HCT116 (cell line): Measurements from ENCODE around the gene NFIC. TPM values are rescaled to one million over a fixed set of nuclear protein-coding genes. Genes with fewer than 3 reads are reported as not detected.

Source experiments
- ATAC-seq: fragments of 200-7000 bp; cut with Tn5 transposase; 2 replicates; pipeline ENCODE4 v1.9.1; 2020; ENCODE audit warnings: mild to moderate bottlenecking, moderate library complexity
- BruUV-seq: library from RNA; stranded (reverse); fragments of 400-500 nt; replicated peaks from 2 replicates; lab custom pipeline; 2021; lab: Mats Ljungman, UMichigan
- CTCF ChIA-PET: fragments of 300-600 bp; sonication (Branson Sonifier 250); formaldehyde crosslinking; loops from one replicate; lab custom pipeline; 2021; ENCODE audit warnings: antibody characterized with exemption; lab: Charles Lee
- POLR2A ChIA-PET: fragments of 300-600, 350-600 bp; sonication (Branson Sonifier 250); formaldehyde crosslinking; loops from one replicate; lab custom pipeline; 2021; ENCODE audit warnings: antibody characterized with exemption; lab: Charles Lee
- RAD21 ChIA-PET, 2 experiments: fragments of 300-600 bp; sonication (Branson Sonifier 250); formaldehyde crosslinking; loops; one replicate each; lab custom pipeline; 2023; ENCODE audit warnings: low total read pairs in 2 of 2; ENCODE audit not compliant: uncharacterized antibody in 2 of 2, unreplicated experiment in 2 of 2, low non-redundant PET in 1 of 2; lab: Charles Lee
- DNase-seq: peaks from one replicate; pipeline ENCODE4 v3.0.0-alpha.2; 2010; ENCODE audit warnings: low read depth, low spot score
- H2AFZ ChIP-seq: fragments of 200-600 bp; shearing (Covaris generic), sonication (generic); 2 replicates; pipeline ENCODE4 v1.6.1; 2017; ENCODE audit warnings: low read depth, mixed run types, mixed read lengths, antibody characterized with exemption, low read length; ENCODE audit not compliant: poor library complexity, severe bottlenecking
- H3K27ac ChIP-seq: 2 replicates; pipeline ENCODE4 v1.5.1; 2012; ENCODE audit warnings: low read depth, low read length
- H3K27me3 ChIP-seq: fragments of 200-600 bp; sonication (generic); 2 replicates; pipeline ENCODE4 v1.6.1; 2016; ENCODE audit warnings: mixed run types, low read length, mixed read lengths; ENCODE audit not compliant: insufficient read depth
- H3K36me3 ChIP-seq, 2 experiments: fragments of 200-500 bp in 1 of 2; fragments of 200-600 bp in 1 of 2; sonication (Bioruptor generic) in 1 of 2; sonication (generic) in 1 of 2; 2 replicates each; pipeline versions ENCODE4 v1.5.1 to v1.6.1; 2014 to 2016; ENCODE audit warnings: low read length in 2 of 2, inconsistent platforms in 1 of 2, mixed read lengths in 1 of 2, mixed run types in 1 of 2; ENCODE audit not compliant: insufficient read depth in 2 of 2, control insufficient read depth in 1 of 2
- H3K4me1 ChIP-seq, 2 experiments: fragments of 200-600 bp in 1 of 2; sonication (generic) in 1 of 2; 2 replicates each; pipeline versions ENCODE4 v1.5.1 to v1.6.1; 2012 to 2017; ENCODE audit warnings: low read length in 2 of 2, inconsistent platforms in 1 of 2, mild to moderate bottlenecking in 1 of 2, mixed read lengths in 1 of 2, mixed run types in 1 of 2, moderate library complexity in 1 of 2; ENCODE audit not compliant: insufficient read depth in 2 of 2, control insufficient read depth in 1 of 2
- H3K4me2 ChIP-seq: fragments of 200-600 bp; sonication (generic); 2 replicates; pipeline ENCODE4 v1.6.1; 2017; ENCODE audit warnings: mixed run types, low read length, mixed read lengths
- H3K4me3 ChIP-seq, 2 experiments: fragments of 200-600 bp in 1 of 2; sonication (generic) in 1 of 2; replicated peaks in 1 of 2; 2 replicates each; pipeline ENCODE4 v1.5.1; 2011 to 2016; ENCODE audit warnings: low read length in 2 of 2, control low read depth in 1 of 2, low read depth in 1 of 2, mild to moderate bottlenecking in 1 of 2, mixed read lengths in 1 of 2, mixed run types in 1 of 2
- H3K79me2 ChIP-seq: fragments of 200-600 bp; sonication (generic); 2 replicates; pipeline ENCODE4 v1.6.1; 2017; ENCODE audit warnings: mild to moderate bottlenecking, mixed run types, low read length, moderate library complexity, mixed read lengths; ENCODE audit not compliant: insufficient read depth
- H3K9ac ChIP-seq: fragments of 200-600 bp; sonication (generic); 2 replicates; pipeline ENCODE4 v1.6.1; 2016; ENCODE audit warnings: low read length, mixed read lengths
- H3K9me2 ChIP-seq: fragments of 200-600 bp; sonication (generic), shearing (Covaris generic); 2 replicates; pipeline ENCODE4 v1.6.1; 2017; ENCODE audit warnings: mixed run types, mild to moderate bottlenecking, moderate library complexity; ENCODE audit not compliant: insufficient read depth
- H3K9me3 ChIP-seq, 2 experiments: fragments of 200-500 bp in 1 of 2; fragments of 200-600 bp in 1 of 2; sonication (Bioruptor generic) in 1 of 2; sonication (generic) in 1 of 2; 2 replicates each; pipeline ENCODE4 v1.6.1; 2014 to 2017; ENCODE audit warnings: low read length in 2 of 2, mixed read lengths in 2 of 2, inconsistent platforms in 1 of 2, low read depth in 1 of 2, mild to moderate bottlenecking in 1 of 2, mixed run types in 1 of 2, moderate library complexity in 1 of 2; ENCODE audit not compliant: control insufficient read depth in 1 of 2, insufficient read depth in 1 of 2
- H4K20me1 ChIP-seq: fragments of 200-600 bp; sonication (generic), shearing (Covaris generic); 2 replicates; pipeline ENCODE4 v1.6.1; 2017; ENCODE audit warnings: mixed run types, mild to moderate bottlenecking, moderate library complexity; ENCODE audit not compliant: insufficient read depth
- CBX3 ChIP-seq: IDR thresholded peaks from 2 replicates; pipeline ENCODE4 v1.6.1; 2012; ENCODE audit warnings: low read depth
- CEBPB ChIP-seq: IDR thresholded peaks from 2 replicates; pipeline ENCODE4 v1.6.1; 2012; ENCODE audit warnings: low read depth
- EGR1 ChIP-seq: IDR thresholded peaks from 2 replicates; pipeline ENCODE4 v1.6.1; 2012; ENCODE audit warnings: low read depth
- intact Hi-C: fragments of 100-400 bp; cut with micrococcal nuclease; formaldehyde crosslinking; loops from 2 replicates; pipeline ENCODE4 v1.10.0; 2022
- total RNA-seq: library from RNA; stranded (reverse); gene quantifications from one replicate; pipeline ENCODE4 v1.2.1, GENCODE V29; 2021; ENCODE audit not compliant: unreplicated experiment
- TF ChIP-seq, protein P1 (sequence below): IDR thresholded peaks from 2 replicates; pipeline ENCODE4 v1.6.1; 2012; ENCODE audit warnings: low read depth
- TF ChIP-seq, protein P2 (sequence below): IDR thresholded peaks from 2 replicates; pipeline ENCODE4 v1.6.1; 2011; ENCODE audit warnings: mild to moderate bottlenecking, low read length, moderate library complexity; ENCODE audit not compliant: insufficient replicate concordance; ENCODE audit errors: extremely low read depth
- TF ChIP-seq, protein P3 (sequence below), 3 experiments: fragments of 200-600 bp in 1 of 3; sonication (generic) in 1 of 3; IDR thresholded peaks in 2 of 3; conservative IDR thresholded peaks in 1 of 3; 2 replicates each; pipeline ENCODE4 v1.5.1; 2012 to 2017; ENCODE audit warnings: low read depth in 2 of 3, low read length in 2 of 3, antibody characterized with exemption in 1 of 3, borderline replicate concordance in 1 of 3, control low read depth in 1 of 3, mild to moderate bottlenecking in 1 of 3, mixed read lengths in 1 of 3, mixed run types in 1 of 3, moderate library complexity in 1 of 3; ENCODE audit not compliant: insufficient read depth in 1 of 3

Gene NFIC
- total RNA-seq, 1 experiment from 2014 or later = 116 TPM

DNA sequence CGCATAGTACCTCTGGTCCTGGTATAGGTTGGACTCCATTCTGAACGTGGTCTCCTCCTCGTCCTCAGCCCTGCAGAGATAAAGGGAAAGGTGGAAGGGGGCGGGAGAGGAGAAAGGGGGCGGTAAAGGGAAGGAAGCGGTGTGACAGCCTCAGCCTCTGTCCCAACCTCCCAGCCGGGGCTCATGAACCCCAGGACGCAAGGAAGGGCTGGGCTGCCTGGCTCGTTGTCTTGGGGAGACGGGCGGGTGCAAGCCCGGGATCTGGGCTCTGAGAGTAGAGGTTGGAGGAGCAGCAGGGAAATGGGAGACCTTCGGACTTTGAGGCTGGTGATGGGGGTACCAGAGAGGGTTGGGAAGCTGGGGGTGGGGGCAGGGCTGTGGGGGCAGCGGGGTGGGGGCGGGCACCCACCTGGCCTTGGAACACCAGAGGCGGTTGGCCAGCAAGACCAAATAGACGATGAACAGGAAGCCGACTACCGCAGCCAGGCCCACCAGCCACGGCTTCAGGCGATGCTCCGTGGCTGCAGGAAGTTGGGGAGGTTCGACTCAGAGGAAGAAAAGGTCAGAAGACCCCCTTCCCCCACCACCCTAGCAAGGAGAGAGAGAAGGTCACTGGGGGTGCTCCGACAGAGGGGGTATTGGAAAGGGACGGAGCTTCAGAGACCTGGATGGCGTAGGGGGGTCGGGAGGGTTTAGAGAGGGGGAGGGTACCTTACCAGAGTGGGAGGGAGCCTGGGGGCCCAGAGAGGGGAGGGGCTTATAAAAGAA lies 112.2 kb downstream of the NFIC start:
- CTCF ChIA-PET = no interaction called here
- Histone ChIP-seq H2AFZ (no peak overlapping the region), H3K79me2 (no peaks in the 10 kb centered on the region), H3K4me3 (no peak overlapping the region), H3K27me3 (peaks cover 9% of the 10 kb centered on the region; the same call in 1 of the 2 replicates), H3K9me2 (no peaks in the 10 kb centered on the region), H3K9me3 (no peaks in the 10 kb centered on the region), H3K9ac (no peak overlapping the region), H4K20me1 (no peaks in the 10 kb centered on the region), H3K27ac (no peak overlapping the region), H3K4me1 (peaks cover 0 to 7% of the 10 kb centered on the region in 2 experiments; a peak in 2 of 4 replicates), H3K4me2 (no peak overlapping the region), H3K36me3 (no peaks in the 10 kb centered on the region)
- POLR2A ChIA-PET = interaction anchor here (0.5 kb wide), 1 partner anchor 1814 kb away, joined by 4 read pairs; no protein-coding TSS in a partner anchor
- no peak for ATAC-seq
- BruUV-seq = no TSS peak
- DNase-seq = no peak
- intact Hi-C loops = no loop called here
- TF ChIP-seq, protein P1, sequence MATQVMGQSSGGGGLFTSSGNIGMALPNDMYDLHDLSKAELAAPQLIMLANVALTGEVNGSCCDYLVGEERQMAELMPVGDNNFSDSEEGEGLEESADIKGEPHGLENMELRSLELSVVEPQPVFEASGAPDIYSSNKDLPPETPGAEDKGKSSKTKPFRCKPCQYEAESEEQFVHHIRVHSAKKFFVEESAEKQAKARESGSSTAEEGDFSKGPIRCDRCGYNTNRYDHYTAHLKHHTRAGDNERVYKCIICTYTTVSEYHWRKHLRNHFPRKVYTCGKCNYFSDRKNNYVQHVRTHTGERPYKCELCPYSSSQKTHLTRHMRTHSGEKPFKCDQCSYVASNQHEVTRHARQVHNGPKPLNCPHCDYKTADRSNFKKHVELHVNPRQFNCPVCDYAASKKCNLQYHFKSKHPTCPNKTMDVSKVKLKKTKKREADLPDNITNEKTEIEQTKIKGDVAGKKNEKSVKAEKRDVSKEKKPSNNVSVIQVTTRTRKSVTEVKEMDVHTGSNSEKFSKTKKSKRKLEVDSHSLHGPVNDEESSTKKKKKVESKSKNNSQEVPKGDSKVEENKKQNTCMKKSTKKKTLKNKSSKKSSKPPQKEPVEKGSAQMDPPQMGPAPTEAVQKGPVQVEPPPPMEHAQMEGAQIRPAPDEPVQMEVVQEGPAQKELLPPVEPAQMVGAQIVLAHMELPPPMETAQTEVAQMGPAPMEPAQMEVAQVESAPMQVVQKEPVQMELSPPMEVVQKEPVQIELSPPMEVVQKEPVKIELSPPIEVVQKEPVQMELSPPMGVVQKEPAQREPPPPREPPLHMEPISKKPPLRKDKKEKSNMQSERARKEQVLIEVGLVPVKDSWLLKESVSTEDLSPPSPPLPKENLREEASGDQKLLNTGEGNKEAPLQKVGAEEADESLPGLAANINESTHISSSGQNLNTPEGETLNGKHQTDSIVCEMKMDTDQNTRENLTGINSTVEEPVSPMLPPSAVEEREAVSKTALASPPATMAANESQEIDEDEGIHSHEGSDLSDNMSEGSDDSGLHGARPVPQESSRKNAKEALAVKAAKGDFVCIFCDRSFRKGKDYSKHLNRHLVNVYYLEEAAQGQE = no peak
- no peak for TF ChIP-seq EGR1
- TF ChIP-seq CBX3 = no peak
- TF ChIP-seq, protein P2, sequence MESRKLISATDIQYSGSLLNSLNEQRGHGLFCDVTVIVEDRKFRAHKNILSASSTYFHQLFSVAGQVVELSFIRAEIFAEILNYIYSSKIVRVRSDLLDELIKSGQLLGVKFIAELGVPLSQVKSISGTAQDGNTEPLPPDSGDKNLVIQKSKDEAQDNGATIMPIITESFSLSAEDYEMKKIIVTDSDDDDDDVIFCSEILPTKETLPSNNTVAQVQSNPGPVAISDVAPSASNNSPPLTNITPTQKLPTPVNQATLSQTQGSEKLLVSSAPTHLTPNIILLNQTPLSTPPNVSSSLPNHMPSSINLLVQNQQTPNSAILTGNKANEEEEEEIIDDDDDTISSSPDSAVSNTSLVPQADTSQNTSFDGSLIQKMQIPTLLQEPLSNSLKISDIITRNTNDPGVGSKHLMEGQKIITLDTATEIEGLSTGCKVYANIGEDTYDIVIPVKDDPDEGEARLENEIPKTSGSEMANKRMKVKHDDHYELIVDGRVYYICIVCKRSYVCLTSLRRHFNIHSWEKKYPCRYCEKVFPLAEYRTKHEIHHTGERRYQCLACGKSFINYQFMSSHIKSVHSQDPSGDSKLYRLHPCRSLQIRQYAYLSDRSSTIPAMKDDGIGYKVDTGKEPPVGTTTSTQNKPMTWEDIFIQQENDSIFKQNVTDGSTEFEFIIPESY = no peak
- TF ChIP-seq, protein P3, sequence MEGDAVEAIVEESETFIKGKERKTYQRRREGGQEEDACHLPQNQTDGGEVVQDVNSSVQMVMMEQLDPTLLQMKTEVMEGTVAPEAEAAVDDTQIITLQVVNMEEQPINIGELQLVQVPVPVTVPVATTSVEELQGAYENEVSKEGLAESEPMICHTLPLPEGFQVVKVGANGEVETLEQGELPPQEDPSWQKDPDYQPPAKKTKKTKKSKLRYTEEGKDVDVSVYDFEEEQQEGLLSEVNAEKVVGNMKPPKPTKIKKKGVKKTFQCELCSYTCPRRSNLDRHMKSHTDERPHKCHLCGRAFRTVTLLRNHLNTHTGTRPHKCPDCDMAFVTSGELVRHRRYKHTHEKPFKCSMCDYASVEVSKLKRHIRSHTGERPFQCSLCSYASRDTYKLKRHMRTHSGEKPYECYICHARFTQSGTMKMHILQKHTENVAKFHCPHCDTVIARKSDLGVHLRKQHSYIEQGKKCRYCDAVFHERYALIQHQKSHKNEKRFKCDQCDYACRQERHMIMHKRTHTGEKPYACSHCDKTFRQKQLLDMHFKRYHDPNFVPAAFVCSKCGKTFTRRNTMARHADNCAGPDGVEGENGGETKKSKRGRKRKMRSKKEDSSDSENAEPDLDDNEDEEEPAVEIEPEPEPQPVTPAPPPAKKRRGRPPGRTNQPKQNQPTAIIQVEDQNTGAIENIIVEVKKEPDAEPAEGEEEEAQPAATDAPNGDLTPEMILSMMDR (IDR thresholded peaks at IDR 0.05 in 2 of 3, conservative IDR thresholded peaks at IDR 0.05 in 1 of 3; ENCODE audit: borderline replicate concordance in 1 of 3, insufficient read depth in 1 of 3, low read depth in 2 of 3, low read length in 2 of 3) = no peak
- TF ChIP-seq CEBPB = no peak
- RAD21 ChIA-PET = no interaction called here
